ENCODE results near the gene ADAMTSL5.

GRCh38 chr19:1518471-1518870 is 5.7 kb upstream of the ADAMTSL5 start:
- TF ChIP-seq, protein P1, sequence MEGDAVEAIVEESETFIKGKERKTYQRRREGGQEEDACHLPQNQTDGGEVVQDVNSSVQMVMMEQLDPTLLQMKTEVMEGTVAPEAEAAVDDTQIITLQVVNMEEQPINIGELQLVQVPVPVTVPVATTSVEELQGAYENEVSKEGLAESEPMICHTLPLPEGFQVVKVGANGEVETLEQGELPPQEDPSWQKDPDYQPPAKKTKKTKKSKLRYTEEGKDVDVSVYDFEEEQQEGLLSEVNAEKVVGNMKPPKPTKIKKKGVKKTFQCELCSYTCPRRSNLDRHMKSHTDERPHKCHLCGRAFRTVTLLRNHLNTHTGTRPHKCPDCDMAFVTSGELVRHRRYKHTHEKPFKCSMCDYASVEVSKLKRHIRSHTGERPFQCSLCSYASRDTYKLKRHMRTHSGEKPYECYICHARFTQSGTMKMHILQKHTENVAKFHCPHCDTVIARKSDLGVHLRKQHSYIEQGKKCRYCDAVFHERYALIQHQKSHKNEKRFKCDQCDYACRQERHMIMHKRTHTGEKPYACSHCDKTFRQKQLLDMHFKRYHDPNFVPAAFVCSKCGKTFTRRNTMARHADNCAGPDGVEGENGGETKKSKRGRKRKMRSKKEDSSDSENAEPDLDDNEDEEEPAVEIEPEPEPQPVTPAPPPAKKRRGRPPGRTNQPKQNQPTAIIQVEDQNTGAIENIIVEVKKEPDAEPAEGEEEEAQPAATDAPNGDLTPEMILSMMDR (conservative IDR thresholded peaks at IDR 0.05 in 1 of 2, IDR thresholded peaks at IDR 0.05 in 1 of 2; ENCODE audit: extremely low read depth in 1 of 2, insufficient read depth in 1 of 2, low read depth in 1 of 2, low read length in 2 of 2), result no peak
- TF ChIP-seq EZH2 (IDR thresholded peaks at IDR 0.05; ENCODE audit: borderline replicate concordance, low read length), result no peak

All from mammary epithelial cell (primary cell).